HEK293 (cell line): ENCODE measurements around the gene RASSF8.

ENCODE experiments used
- CTCF ChIA-PET: fragments of 350-600 bp; formaldehyde crosslinking; extraction: SDS; loops from one replicate; lab custom pipeline; 2021; ENCODE audit warnings: antibody characterized with exemption; lab: Yijun Ruan, JAX
- POLR2A ChIA-PET: fragments of 300-600 bp; formaldehyde crosslinking; extraction: SDS; loops from one replicate; lab custom pipeline; 2020; ENCODE audit warnings: antibody characterized with exemption, inconsistent platforms; lab: Yijun Ruan, JAX
- H3K27ac ChIP-seq: fragments of 200-500 bp; sonication (Bioruptor generic); 2 replicates; pipeline ENCODE4 v1.5.1; 2014; ENCODE audit warnings: low read depth, low read length, control low read depth, inconsistent platforms; ENCODE audit errors: extremely low read depth
- H3K36me3 ChIP-seq, 2 experiments: fragments of 200-500 bp in 1 of 2; sonication (Bioruptor generic) in 1 of 2; 1 replicate in 1 of 2; 2 replicates in 1 of 2; pipeline ENCODE4 v1.5.1; 2014 to 2017; ENCODE audit warnings: inconsistent platforms in 2 of 2, low read length in 2 of 2; ENCODE audit not compliant: control insufficient read depth in 2 of 2, insufficient read depth in 1 of 2
- H3K4me1 ChIP-seq: fragments of 200-500 bp; sonication (Bioruptor generic); 2 replicates; pipeline ENCODE4 v1.5.1; 2014; ENCODE audit warnings: mild to moderate bottlenecking, low read length, inconsistent platforms; ENCODE audit not compliant: control insufficient read depth, insufficient read depth
- H3K4me3 ChIP-seq: 2 replicates; pipeline ENCODE4 v1.5.1; 2011; ENCODE audit warnings: low read depth, mild to moderate bottlenecking, control low read depth, low read length, moderate library complexity
- H3K9me3 ChIP-seq: fragments of 200-500 bp; sonication (Bioruptor generic); 2 replicates; pipeline ENCODE4 v1.5.1; 2014; ENCODE audit warnings: low read depth, low read length, inconsistent platforms; ENCODE audit not compliant: control insufficient read depth, insufficient read depth
- FEZF1 ChIP-seq: fragments of 450-650 bp; formaldehyde crosslinking; IDR thresholded peaks from 2 replicates; pipeline ENCODE4 v1.5.1; 2016; ENCODE audit warnings: missing biosample characterization, missing genetic modification characterization
- HOXD13 ChIP-seq: sonication (generic); formaldehyde crosslinking; IDR thresholded peaks from 2 replicates; pipeline ENCODE4 v1.8.0; 2022; ENCODE audit warnings: missing genetic modification reagents, borderline replicate concordance
- RBAK ChIP-seq: fragments of 450-650 bp; formaldehyde crosslinking; IDR thresholded peaks from 2 replicates; pipeline ENCODE4 v1.5.1; 2016; ENCODE audit warnings: missing biosample characterization, missing genetic modification characterization
- ZEB2 ChIP-seq: fragments of 450-650 bp; formaldehyde crosslinking; IDR thresholded peaks from 2 replicates; pipeline ENCODE4 v1.5.1; 2016; ENCODE audit warnings: missing biosample characterization, missing genetic modification characterization
- ZFP41 ChIP-seq: fragments of 450-650 bp; formaldehyde crosslinking; IDR thresholded peaks from 2 replicates; pipeline ENCODE4 v1.5.1; 2016; ENCODE audit warnings: missing biosample characterization, missing genetic modification characterization, borderline replicate concordance
- ZNF121 ChIP-seq: fragments of 450-650 bp; formaldehyde crosslinking; IDR thresholded peaks from 2 replicates; pipeline ENCODE4 v1.5.1; 2016; ENCODE audit warnings: missing biosample characterization, missing genetic modification characterization
- ZNF157 ChIP-seq: fragments of 450-650 bp; formaldehyde crosslinking; IDR thresholded peaks from 2 replicates; pipeline ENCODE4 v1.5.1; 2016; ENCODE audit warnings: missing biosample characterization, missing genetic modification characterization
- ZNF174 ChIP-seq: fragments of 450-650 bp; formaldehyde crosslinking; IDR thresholded peaks from 2 replicates; pipeline ENCODE4 v1.5.0; 2017; ENCODE audit warnings: missing biosample characterization, mild to moderate bottlenecking, missing genetic modification characterization
- ZNF175 ChIP-seq: fragments of 450-650 bp; formaldehyde crosslinking; IDR thresholded peaks from 2 replicates; pipeline ENCODE4 v1.5.1; 2016; ENCODE audit warnings: missing biosample characterization, missing genetic modification characterization
- ZNF202 ChIP-seq: fragments of 450-650 bp; formaldehyde crosslinking; IDR thresholded peaks from 2 replicates; pipeline ENCODE4 v1.5.1; 2016; ENCODE audit warnings: missing biosample characterization, missing genetic modification characterization, borderline replicate concordance
- ZNF248 ChIP-seq: fragments of 450-650 bp; formaldehyde crosslinking; IDR thresholded peaks from 2 replicates; pipeline ENCODE4 v1.5.1; 2017; ENCODE audit warnings: missing biosample characterization, missing genetic modification characterization
- ZNF341 ChIP-seq: fragments of 450-650 bp; formaldehyde crosslinking; IDR thresholded peaks from 2 replicates; pipeline ENCODE4; 2016; ENCODE audit warnings: low read depth, missing biosample characterization, missing genetic modification characterization
- ZNF394 ChIP-seq: fragments of 450-650 bp; formaldehyde crosslinking; IDR thresholded peaks from 2 replicates; pipeline ENCODE4 v1.5.1; 2016; ENCODE audit warnings: missing biosample characterization, missing genetic modification characterization, mild to moderate bottlenecking, moderate library complexity, borderline replicate concordance
- ZNF529 ChIP-seq: fragments of 450-650 bp; formaldehyde crosslinking; IDR thresholded peaks from 2 replicates; pipeline ENCODE4 v1.5.1; 2017; ENCODE audit warnings: missing genetic modification characterization, missing biosample characterization; ENCODE audit not compliant: insufficient replicate concordance
- ZNF670 ChIP-seq: fragments of 450-650 bp; formaldehyde crosslinking; IDR thresholded peaks from 2 replicates; pipeline ENCODE4 v1.5.1; 2016; ENCODE audit warnings: missing biosample characterization, missing genetic modification characterization, low read depth
- ZNF701 ChIP-seq: fragments of 450-650 bp; formaldehyde crosslinking; IDR thresholded peaks from 2 replicates; pipeline ENCODE4 v1.5.1; 2016; ENCODE audit warnings: missing biosample characterization, missing genetic modification characterization
- ZNF791 ChIP-seq: fragments of 450-650 bp; formaldehyde crosslinking; IDR thresholded peaks from 2 replicates; pipeline ENCODE4 v1.5.1; 2016; ENCODE audit warnings: missing biosample characterization, missing genetic modification characterization
- ZNF792 ChIP-seq: fragments of 450-650 bp; formaldehyde crosslinking; IDR thresholded peaks from 2 replicates; pipeline ENCODE4 v1.5.1; 2016; ENCODE audit warnings: missing biosample characterization, missing genetic modification characterization
- TF ChIP-seq, protein P1 (sequence below): fragments of 450-650 bp; formaldehyde crosslinking; IDR thresholded peaks from 2 replicates; pipeline ENCODE4 v1.5.1; 2016; ENCODE audit warnings: missing biosample characterization, missing genetic modification characterization
- TF ChIP-seq, protein P2 (sequence below): fragments of 450-650 bp; formaldehyde crosslinking; IDR thresholded peaks from 2 replicates; pipeline ENCODE4 v1.5.1; 2016; ENCODE audit warnings: missing biosample characterization, missing genetic modification characterization
- TF ChIP-seq, protein P3 (sequence below): fragments of 450-650 bp; formaldehyde crosslinking; IDR thresholded peaks from 2 replicates; pipeline ENCODE4 v1.5.1; 2016; ENCODE audit warnings: missing biosample characterization, missing genetic modification characterization
- TF ChIP-seq, protein P4 (sequence below): fragments of 450-650 bp; formaldehyde crosslinking; IDR thresholded peaks from 2 replicates; pipeline ENCODE4; 2016; ENCODE audit warnings: missing biosample characterization, missing genetic modification characterization
- TF ChIP-seq, protein P5 (sequence below): fragments of 450-650 bp; formaldehyde crosslinking; IDR thresholded peaks from 2 replicates; pipeline ENCODE4 v1.5.1; 2016; ENCODE audit warnings: missing biosample characterization, missing genetic modification characterization
- TF ChIP-seq, protein P6 (sequence below): fragments of 450-650 bp; formaldehyde crosslinking; IDR thresholded peaks from 2 replicates; pipeline ENCODE4 v1.5.1; 2016; ENCODE audit warnings: missing biosample characterization, missing genetic modification characterization

The RASSF8 gene

DNA sequence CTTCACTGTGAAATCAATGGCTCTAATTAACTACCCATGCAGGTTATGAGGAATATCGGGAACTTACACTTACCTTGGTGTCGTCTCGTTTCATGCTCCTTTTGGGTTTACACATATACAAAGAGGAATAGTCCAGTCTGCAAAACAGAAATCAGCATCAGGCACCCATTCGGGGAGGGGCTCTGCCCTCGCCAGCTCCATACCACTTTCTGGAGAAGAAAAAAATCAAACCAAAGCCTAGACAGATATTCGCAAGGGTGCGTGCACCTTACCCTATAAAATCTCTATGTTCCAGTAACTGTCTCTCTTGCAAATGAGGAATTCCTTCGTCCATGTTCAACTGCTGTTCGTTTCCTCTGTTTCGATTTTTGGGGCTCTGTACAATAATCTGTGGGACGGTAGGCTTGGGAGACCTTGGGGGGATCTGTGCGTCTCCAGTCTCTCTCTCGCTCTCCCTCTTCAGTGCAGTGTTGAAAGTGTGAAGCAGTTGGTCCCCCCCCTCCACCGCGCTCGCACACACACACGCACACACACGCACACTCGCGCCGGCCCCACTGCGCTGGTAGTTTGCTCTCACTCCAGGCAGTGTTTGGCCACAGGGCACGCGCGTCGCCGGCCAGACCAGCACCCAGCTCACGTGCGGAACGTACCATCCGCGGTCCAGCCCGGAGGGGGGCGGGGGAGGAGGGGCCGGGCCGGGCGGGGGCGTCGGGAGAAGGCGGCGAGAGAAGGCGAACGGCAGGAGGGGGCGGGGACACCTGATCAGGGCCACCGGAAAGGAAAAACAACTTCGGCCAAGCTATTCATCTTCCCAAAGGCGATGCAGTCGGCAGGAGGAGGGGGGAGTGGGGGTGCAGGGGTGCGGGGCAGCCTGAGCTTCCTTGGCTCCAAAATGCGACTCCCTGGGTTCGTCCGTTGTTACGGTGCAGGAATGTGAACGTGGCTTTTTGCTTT, 166.2 kb downstream of the RASSF8 start, which contains the start of gene BHLHE41:
TSS of gene BHLHE41 (minus strand) at position 592 of the 954 bp plus-strand sequence. CDS start at position 334, 258 bp downstream.
- POLR2A ChIA-PET: interaction anchor here (0.6 to 2.2 kb wide), 12 partner anchors 10 to 1120 kb away, joined by 3 to 8 read pairs (median 3); partner anchors contain the start of gene STK38L
- Histone ChIP-seq H3K4me1 (peaks cover 9% of the 10 kb centered on the region), H3K9me3 (no peaks in the 10 kb centered on the region), H3K27ac (peak within 1 kb of the TSS; percentile 93), H3K36me3 (no peaks in the 10 kb centered on the region), H3K4me3 (peak within 1 kb of the TSS; percentile 43)
- CTCF ChIA-PET: interaction anchor here (0.6 to 2.3 kb wide), 7 partner anchors 9 to 527 kb away, joined by 3 to 11 read pairs (median 3); no protein-coding TSS in a partner anchor
- TF ChIP-seq ZNF792 (tag by site-specific recombination) (peak; percentile 37; the same call in 1 of the 2 replicates), ZNF174 (tag by site-specific recombination) (no peak), ZNF529 (tag by site-specific recombination) (no peak), ZFP41 (tag by site-specific recombination) (no peak), ZEB2 (peak; percentile 14; the same call in 1 of the 2 replicates), ZNF394 (tag by site-specific recombination) (no peak), ZNF791 (tag by site-specific recombination) (no peak), ZNF175 (tag by site-specific recombination) (no peak), ZNF341 (peak; percentile 39), ZNF701 (no peak; the same call in 1 of the 2 replicates), FEZF1 (tag by site-specific recombination) (peak; percentile 49), RBAK (tag by site-specific recombination) (no peak), ZNF121 (tag by site-specific recombination) (no peak), ZNF157 (tag by site-specific recombination) (no peak), ZNF202 (tag by site-specific recombination) (no peak), ZNF248 (no peak), HOXD13 (no peak), ZNF670 (tag by site-specific recombination) (no peak)
- TF ChIP-seq, protein P1, sequence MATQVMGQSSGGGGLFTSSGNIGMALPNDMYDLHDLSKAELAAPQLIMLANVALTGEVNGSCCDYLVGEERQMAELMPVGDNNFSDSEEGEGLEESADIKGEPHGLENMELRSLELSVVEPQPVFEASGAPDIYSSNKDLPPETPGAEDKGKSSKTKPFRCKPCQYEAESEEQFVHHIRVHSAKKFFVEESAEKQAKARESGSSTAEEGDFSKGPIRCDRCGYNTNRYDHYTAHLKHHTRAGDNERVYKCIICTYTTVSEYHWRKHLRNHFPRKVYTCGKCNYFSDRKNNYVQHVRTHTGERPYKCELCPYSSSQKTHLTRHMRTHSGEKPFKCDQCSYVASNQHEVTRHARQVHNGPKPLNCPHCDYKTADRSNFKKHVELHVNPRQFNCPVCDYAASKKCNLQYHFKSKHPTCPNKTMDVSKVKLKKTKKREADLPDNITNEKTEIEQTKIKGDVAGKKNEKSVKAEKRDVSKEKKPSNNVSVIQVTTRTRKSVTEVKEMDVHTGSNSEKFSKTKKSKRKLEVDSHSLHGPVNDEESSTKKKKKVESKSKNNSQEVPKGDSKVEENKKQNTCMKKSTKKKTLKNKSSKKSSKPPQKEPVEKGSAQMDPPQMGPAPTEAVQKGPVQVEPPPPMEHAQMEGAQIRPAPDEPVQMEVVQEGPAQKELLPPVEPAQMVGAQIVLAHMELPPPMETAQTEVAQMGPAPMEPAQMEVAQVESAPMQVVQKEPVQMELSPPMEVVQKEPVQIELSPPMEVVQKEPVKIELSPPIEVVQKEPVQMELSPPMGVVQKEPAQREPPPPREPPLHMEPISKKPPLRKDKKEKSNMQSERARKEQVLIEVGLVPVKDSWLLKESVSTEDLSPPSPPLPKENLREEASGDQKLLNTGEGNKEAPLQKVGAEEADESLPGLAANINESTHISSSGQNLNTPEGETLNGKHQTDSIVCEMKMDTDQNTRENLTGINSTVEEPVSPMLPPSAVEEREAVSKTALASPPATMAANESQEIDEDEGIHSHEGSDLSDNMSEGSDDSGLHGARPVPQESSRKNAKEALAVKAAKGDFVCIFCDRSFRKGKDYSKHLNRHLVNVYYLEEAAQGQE (tag by site-specific recombination): 0 out of 2 replicates have a peak, but pooled peaks have one; percentile 13
- TF ChIP-seq, protein P2, sequence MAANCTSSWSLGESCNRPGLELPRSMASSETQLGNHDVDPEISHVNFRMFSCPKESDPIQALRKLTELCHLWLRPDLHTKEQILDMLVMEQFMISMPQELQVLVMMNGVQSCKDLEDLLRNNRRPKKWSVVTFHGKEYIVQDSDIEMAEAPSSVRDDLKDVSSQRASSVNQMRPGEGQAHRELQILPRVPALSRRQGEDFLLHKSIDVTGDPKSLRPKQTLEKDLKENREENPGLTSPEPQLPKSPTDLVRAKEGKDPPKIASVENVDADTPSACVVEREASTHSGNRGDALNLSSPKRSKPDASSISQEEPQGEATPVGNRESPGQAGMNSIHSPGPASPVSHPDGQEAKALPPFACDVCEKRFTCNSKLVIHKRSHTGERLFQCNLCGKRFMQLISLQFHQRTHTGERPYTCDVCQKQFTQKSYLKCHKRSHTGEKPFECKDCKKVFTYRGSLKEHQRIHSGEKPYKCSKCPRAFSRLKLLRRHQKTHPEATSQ (tag by site-specific recombination): 0 out of 2 replicates have a peak, but pooled peaks have one; percentile 36
- TF ChIP-seq, protein P3, sequence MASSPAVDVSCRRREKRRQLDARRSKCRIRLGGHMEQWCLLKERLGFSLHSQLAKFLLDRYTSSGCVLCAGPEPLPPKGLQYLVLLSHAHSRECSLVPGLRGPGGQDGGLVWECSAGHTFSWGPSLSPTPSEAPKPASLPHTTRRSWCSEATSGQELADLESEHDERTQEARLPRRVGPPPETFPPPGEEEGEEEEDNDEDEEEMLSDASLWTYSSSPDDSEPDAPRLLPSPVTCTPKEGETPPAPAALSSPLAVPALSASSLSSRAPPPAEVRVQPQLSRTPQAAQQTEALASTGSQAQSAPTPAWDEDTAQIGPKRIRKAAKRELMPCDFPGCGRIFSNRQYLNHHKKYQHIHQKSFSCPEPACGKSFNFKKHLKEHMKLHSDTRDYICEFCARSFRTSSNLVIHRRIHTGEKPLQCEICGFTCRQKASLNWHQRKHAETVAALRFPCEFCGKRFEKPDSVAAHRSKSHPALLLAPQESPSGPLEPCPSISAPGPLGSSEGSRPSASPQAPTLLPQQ: peak; percentile 76
- TF ChIP-seq, protein P4, sequence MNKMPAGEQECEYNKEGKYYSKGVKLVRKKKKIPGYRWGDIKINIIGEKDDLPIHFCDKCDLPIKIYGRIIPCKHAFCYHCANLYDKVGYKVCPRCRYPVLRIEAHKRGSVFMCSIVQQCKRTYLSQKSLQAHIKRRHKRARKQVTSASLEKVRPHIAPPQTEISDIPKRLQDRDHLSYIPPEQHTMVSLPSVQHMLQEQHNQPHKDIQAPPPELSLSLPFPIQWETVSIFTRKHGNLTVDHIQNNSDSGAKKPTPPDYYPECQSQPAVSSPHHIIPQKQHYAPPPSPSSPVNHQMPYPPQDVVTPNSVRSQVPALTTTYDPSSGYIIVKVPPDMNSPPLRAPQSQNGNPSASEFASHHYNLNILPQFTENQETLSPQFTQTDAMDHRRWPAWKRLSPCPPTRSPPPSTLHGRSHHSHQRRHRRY (tag by site-specific recombination): peak; percentile 45; the same call in 1 of the 2 replicates
- TF ChIP-seq, protein P5, sequence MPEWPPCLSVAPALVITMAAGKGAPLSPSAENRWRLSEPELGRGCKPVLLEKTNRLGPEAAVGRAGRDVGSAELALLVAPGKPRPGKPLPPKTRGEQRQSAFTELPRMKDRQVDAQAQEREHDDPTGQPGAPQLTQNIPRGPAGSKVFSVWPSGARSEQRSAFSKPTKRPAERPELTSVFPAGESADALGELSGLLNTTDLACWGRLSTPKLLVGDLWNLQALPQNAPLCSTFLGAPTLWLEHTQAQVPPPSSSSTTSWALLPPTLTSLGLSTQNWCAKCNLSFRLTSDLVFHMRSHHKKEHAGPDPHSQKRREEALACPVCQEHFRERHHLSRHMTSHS: no peak
- TF ChIP-seq, protein P6, sequence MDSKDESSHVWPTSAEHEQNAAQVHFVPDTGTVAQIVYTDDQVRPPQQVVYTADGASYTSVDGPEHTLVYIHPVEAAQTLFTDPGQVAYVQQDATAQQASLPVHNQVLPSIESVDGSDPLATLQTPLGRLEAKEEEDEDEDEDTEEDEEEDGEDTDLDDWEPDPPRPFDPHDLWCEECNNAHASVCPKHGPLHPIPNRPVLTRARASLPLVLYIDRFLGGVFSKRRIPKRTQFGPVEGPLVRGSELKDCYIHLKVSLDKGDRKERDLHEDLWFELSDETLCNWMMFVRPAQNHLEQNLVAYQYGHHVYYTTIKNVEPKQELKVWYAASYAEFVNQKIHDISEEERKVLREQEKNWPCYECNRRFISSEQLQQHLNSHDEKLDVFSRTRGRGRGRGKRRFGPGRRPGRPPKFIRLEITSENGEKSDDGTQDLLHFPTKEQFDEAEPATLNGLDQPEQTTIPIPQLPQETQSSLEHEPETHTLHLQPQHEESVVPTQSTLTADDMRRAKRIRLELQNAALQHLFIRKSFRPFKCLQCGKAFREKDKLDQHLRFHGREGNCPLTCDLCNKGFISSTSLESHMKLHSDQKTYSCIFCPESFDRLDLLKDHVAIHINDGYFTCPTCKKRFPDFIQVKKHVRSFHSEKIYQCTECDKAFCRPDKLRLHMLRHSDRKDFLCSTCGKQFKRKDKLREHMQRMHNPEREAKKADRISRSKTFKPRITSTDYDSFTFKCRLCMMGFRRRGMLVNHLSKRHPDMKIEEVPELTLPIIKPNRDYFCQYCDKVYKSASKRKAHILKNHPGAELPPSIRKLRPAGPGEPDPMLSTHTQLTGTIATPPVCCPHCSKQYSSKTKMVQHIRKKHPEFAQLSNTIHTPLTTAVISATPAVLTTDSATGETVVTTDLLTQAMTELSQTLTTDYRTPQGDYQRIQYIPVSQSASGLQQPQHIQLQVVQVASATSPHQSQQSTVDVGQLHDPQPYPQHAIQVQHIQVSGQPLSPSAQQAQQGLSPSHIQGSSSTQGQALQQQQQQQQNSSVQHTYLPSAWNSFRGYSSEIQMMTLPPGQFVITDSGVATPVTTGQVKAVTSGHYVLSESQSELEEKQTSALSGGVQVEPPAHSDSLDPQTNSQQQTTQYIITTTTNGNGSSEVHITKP (tag by site-specific recombination): peak; percentile 81
